SK-N-SH treated with all-trans-retinoic acid at 6 μM for 48 hours (cell line): ENCODE data around the gene ARHGAP12.

ENCODE experiments used
- ATAC-seq: fragments of 200-7000 bp; cut with Tn5 transposase; 3 replicates; pipeline ENCODE4 v1.9.1; 2020; ENCODE audit warnings: mild to moderate bottlenecking, moderate library complexity
- ARNTL ChIP-seq: fragments of 450-650 bp; formaldehyde crosslinking; IDR thresholded peaks from 2 replicates; pipeline ENCODE4 v1.5.0; 2020; ENCODE audit warnings: low read depth, mild to moderate bottlenecking, moderate library complexity, borderline replicate concordance
- BACH2 ChIP-seq: fragments of 250-450 bp; sonication (Bioruptor Pico); IDR thresholded peaks from 2 replicates; pipeline ENCODE4 v1.9.0; 2021; ENCODE audit warnings: mild to moderate bottlenecking, borderline replicate concordance
- CSDC2 ChIP-seq: fragments of 250-450 bp; sonication (Bioruptor Pico); IDR thresholded peaks from 2 replicates; pipeline ENCODE4 v1.5.0; 2020; ENCODE audit warnings: mild to moderate bottlenecking, moderate library complexity
- ESRRG ChIP-seq: fragments of 250-450 bp; sonication (Bioruptor Pico); IDR thresholded peaks from 2 replicates; pipeline ENCODE4 v1.6.1; 2021; ENCODE audit warnings: mild to moderate bottlenecking
- GLIS3 ChIP-seq: fragments of 250-450 bp; sonication (Bioruptor Pico); IDR thresholded peaks from 2 replicates; pipeline ENCODE4 v1.5.0; 2020; ENCODE audit warnings: mild to moderate bottlenecking, moderate library complexity
- ISL1 ChIP-seq: fragments of 250-450 bp; sonication (Bioruptor Pico); IDR thresholded peaks from 2 replicates; pipeline ENCODE4 v2.1.2; 2022; ENCODE audit warnings: mild to moderate bottlenecking, moderate library complexity
- OSR1 ChIP-seq: fragments of 250-450 bp; sonication (Bioruptor Pico); IDR thresholded peaks from 2 replicates; pipeline ENCODE4 v1.8.0; 2022; ENCODE audit warnings: moderate library complexity, mild to moderate bottlenecking, inconsistent platforms
- PATZ1 ChIP-seq: fragments of 250-450 bp; sonication (Bioruptor Pico); IDR thresholded peaks from 2 replicates; pipeline ENCODE4 v1.8.0; 2020; ENCODE audit warnings: mild to moderate bottlenecking, moderate library complexity, borderline replicate concordance
- PPARA ChIP-seq: fragments of 250-450 bp; sonication (Bioruptor Pico); IDR thresholded peaks from 2 replicates; pipeline ENCODE4 v1.5.0; 2020; ENCODE audit warnings: mild to moderate bottlenecking, borderline replicate concordance
- RARB ChIP-seq: fragments of 250-450 bp; sonication (Bioruptor Pico); IDR thresholded peaks from 2 replicates; pipeline ENCODE4 v1.8.0; 2021; ENCODE audit warnings: mild to moderate bottlenecking, moderate library complexity
- TCF4 ChIP-seq: fragments of 250-450 bp; sonication (Bioruptor Pico); IDR thresholded peaks from 2 replicates; pipeline ENCODE4 v1.8.0; 2021; ENCODE audit warnings: mild to moderate bottlenecking, moderate library complexity, borderline replicate concordance
- TOX ChIP-seq: fragments of 250-450 bp; sonication (Bioruptor Pico); IDR thresholded peaks from 2 replicates; pipeline ENCODE4 v1.8.0; 2021; ENCODE audit warnings: mild to moderate bottlenecking, moderate library complexity, borderline replicate concordance
- ZC3H10 ChIP-seq: fragments of 250-450 bp; sonication (Bioruptor Pico); IDR thresholded peaks from 2 replicates; pipeline ENCODE4 v1.5.1; 2021; ENCODE audit warnings: mild to moderate bottlenecking, moderate library complexity
- ZFP3 ChIP-seq: fragments of 250-450 bp; sonication (Bioruptor Pico); IDR thresholded peaks from 2 replicates; pipeline ENCODE4 v1.5.0; 2020; ENCODE audit warnings: mild to moderate bottlenecking, moderate library complexity
- ZFP30 ChIP-seq: fragments of 450-650 bp; formaldehyde crosslinking; IDR thresholded peaks from 2 replicates; pipeline ENCODE4 v1.5.0; 2022; ENCODE audit warnings: mild to moderate bottlenecking, moderate library complexity
- ZNF565 ChIP-seq: fragments of 450-650 bp; formaldehyde crosslinking; conservative IDR thresholded peaks from 2 replicates; pipeline ENCODE4 v1.5.0; 2020; ENCODE audit warnings: low read depth, mild to moderate bottlenecking, moderate library complexity
- ZNF8 ChIP-seq: fragments of 450-650 bp; formaldehyde crosslinking; IDR thresholded peaks from 2 replicates; pipeline ENCODE4 v1.5.0; 2020; ENCODE audit warnings: mild to moderate bottlenecking, moderate library complexity
- TF ChIP-seq, protein P1 (sequence below): fragments of 250-450 bp; sonication (Bioruptor Pico); IDR thresholded peaks from 2 replicates; pipeline ENCODE4 v1.5.1; 2021; ENCODE audit warnings: mild to moderate bottlenecking, moderate library complexity
- TF ChIP-seq, protein P2 (sequence below): fragments of 250-450 bp; sonication (Bioruptor Pico); IDR thresholded peaks from 2 replicates; pipeline ENCODE4 v1.8.0; 2021; ENCODE audit warnings: low read depth, mild to moderate bottlenecking, moderate library complexity, borderline replicate concordance

ARHGAP12 gene

GRCh38 chr10:31910016-31910415, 18.6 kb downstream of the ARHGAP12 start:
- no peak for ATAC-seq
- TF ChIP-seq ZC3H10 (CRISPR knock-in tag) (no peak), ISL1 (CRISPR knock-in tag) (no peak), OSR1 (no peak), ESRRG (CRISPR knock-in tag) (no peak), TOX (CRISPR knock-in tag) (no peak), PATZ1 (CRISPR knock-in tag) (no peak), ZFP30 (CRISPR knock-in tag) (no peak), ZFP3 (CRISPR knock-in tag) (no peak), TCF4 (CRISPR knock-in tag) (no peak), ARNTL (no peak), BACH2 (CRISPR knock-in tag) (no peak), ZNF565 (CRISPR knock-in tag) (no peak)
- TF ChIP-seq, protein P1, sequence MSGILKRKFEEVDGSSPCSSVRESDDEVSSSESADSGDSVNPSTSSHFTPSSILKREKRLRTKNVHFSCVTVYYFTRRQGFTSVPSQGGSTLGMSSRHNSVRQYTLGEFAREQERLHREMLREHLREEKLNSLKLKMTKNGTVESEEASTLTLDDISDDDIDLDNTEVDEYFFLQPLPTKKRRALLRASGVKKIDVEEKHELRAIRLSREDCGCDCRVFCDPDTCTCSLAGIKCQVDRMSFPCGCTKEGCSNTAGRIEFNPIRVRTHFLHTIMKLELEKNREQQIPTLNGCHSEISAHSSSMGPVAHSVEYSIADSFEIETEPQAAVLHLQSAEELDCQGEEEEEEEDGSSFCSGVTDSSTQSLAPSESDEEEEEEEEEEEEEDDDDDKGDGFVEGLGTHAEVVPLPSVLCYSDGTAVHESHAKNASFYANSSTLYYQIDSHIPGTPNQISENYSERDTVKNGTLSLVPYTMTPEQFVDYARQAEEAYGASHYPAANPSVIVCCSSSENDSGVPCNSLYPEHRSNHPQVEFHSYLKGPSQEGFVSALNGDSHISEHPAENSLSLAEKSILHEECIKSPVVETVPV (CRISPR knock-in tag) = no peak

DNA sequence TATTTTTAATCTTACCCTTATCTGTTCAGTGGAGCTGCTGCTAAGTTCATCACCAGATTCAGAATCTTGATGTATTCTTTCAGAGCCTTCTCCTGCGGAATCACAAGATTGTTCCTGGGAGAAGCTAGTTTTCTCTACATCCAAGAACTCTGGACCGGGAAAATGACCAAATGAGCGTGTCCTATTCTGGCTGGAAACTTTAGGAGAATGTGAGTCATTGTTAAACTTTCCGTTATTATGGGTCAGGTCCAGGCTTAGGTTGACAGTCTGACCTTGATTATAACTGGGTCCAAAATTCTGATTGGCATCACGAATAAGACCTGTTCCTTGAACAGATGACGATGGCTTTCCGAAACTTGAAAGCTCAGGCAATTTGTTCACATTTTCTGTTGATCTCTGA, 20.5 kb downstream of the ARHGAP12 start:
- ATAC-seq = no peak
- TF ChIP-seq TCF4 (CRISPR knock-in tag) = no peak
- TF ChIP-seq PATZ1 (CRISPR knock-in tag) = no peak
- no peak for TF ChIP-seq ZFP3 (CRISPR knock-in tag)
- no peak for TF ChIP-seq GLIS3 (CRISPR knock-in tag)
- TF ChIP-seq PPARA (CRISPR knock-in tag) = no peak
- TF ChIP-seq TOX (CRISPR knock-in tag) = no peak
- TF ChIP-seq, protein P1 (CRISPR knock-in tag) = no peak
- TF ChIP-seq, protein P2, sequence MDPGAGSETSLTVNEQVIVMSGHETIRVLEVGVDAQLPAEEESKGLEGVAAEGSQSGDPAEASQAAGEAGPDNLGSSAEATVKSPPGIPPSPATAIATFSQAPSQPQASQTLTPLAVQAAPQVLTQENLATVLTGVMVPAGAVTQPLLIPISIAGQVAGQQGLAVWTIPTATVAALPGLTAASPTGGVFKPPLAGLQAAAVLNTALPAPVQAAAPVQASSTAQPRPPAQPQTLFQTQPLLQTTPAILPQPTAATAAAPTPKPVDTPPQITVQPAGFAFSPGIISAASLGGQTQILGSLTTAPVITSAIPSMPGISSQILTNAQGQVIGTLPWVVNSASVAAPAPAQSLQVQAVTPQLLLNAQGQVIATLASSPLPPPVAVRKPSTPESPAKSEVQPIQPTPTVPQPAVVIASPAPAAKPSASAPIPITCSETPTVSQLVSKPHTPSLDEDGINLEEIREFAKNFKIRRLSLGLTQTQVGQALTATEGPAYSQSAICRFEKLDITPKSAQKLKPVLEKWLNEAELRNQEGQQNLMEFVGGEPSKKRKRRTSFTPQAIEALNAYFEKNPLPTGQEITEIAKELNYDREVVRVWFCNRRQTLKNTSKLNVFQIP = no peak

- TF ChIP-seq RARB (CRISPR knock-in tag) (no peak), ARNTL (no peak), TCF4 (CRISPR knock-in tag) (no peak), ZC3H10 (CRISPR knock-in tag) (no peak), PPARA (CRISPR knock-in tag) (no peak), TOX (CRISPR knock-in tag) (no peak), ZNF565 (CRISPR knock-in tag) (no peak), PATZ1 (CRISPR knock-in tag) (no peak), OSR1 (no peak), ISL1 (CRISPR knock-in tag) (no peak), CSDC2 (CRISPR knock-in tag) (no peak), ZFP30 (CRISPR knock-in tag) (no peak), ZNF8 (CRISPR knock-in tag) (no peak)
- ATAC-seq = peak; percentile 36; the same call in 2 of the 3 replicates
These were observed 22.6 kb downstream of the ARHGAP12 start for GRCh38 chr10:31906039-31906438.
